ENCODE data around the gene SLC9A3.

GRCh38 chr5:511476-511875 lies 12.8 kb downstream of the SLC9A3 start:
- no peak for TF ChIP-seq CTCF (IDR thresholded peaks at IDR 0.05)
- no peak for TF ChIP-seq POLR2A (IDR thresholded peaks at IDR 0.05)

Measured in uterus (tissue), 2 donors.